Cerebellar cortex (tissue), 1 donor: ENCODE measurements around the gene OR6C4.
"Not testable (repeated sequence)": the region's sequence is repeated elsewhere in the genome, so short reads cannot be mapped to it uniquely, and the experiment has no call there.

Experiments used
- DNase-seq: peaks from one replicate; pipeline ENCODE4 v3.0.0-alpha.2; 2015; ENCODE audit warnings: low spot score

Gene OR6C4

DNA sequence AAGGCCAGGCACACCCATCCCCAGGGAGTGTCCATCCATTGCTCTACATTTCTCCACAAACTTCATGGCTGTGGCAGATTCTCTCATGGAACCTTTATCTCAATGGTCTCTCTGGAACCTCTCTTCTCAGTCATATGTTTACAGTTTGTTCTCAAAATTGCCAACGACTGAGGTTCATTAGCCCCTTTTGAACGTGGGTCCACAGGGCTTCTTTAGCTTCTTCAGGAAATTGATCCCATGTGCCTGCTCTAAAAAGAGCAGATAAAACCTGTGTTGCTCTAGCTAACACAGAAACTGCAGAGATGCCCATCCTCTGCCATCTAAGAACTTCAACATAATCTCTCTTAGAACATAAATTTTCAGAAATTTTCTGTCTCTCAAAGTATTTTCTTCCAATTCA, at the start of gene OR6C4:
TSS of gene OR6C4 (plus strand) at position 301 of the 400 bp plus-strand sequence. CDS start 1,625 bp downstream, outside the sequence.
- DNase-seq = no peak

DNA sequence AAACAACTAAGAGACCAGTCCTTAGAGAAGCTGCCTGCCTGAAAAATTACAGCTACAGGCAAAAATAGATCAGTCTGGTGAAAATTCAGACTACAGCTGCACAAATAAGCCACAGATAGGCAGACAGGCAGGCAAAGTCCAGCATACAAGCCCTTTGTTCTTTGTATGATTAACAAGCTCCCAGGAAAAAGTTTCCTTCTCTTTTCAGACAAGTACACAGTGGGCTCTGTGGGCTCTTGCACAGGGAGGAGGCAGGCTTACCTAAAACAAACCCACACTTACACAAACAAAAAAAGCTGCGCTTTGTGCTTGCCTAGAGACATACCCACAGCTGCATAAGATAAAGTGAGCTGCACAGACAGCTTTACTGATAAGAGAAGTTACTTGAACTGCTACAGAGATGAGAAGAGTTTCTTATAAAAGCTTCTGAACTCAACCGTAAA, 49.6 kb upstream of the OR6C4 start:
- DNase-seq = no peak

DNA sequence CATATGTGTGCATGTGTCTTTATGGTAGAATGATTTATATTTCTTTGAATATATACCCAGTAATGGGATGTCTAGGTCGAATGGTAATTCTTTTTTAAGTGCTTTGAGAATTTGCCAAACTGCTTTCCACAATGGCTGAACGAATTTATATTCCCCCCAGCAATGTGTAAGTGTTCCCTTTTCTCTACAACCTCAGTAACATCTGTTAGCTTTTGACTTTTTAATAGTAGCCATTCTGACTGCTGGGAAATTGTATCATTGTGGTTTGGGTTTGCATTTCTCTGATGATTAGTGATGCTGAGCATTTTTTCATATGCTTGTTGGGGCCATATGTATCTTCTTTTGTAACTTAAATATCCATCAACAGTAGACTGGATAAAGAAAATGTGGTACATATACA, 47.8 kb upstream of the OR6C4 start:
- DNase-seq = no peak

DNA sequence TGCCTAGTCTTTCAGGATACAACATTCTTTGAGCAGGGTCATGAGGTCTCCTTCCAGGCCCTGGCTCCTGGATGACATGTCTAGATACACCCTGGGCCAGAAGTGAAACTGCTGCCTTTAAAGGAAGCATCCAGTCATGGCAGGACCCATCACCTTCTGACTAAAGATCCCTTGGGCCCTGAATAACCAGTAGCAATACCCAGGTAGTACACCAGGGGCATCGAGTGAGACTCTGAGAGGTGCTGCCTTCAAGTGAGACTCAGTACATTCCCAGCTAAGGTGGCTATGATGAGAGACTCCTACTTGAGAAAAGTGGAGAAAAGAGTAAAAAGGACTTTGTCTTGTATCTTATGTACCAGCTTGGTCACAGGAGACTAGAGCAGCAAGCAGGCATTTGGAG, 33.7 kb upstream of the OR6C4 start:
- DNase-seq = no peak

DNA sequence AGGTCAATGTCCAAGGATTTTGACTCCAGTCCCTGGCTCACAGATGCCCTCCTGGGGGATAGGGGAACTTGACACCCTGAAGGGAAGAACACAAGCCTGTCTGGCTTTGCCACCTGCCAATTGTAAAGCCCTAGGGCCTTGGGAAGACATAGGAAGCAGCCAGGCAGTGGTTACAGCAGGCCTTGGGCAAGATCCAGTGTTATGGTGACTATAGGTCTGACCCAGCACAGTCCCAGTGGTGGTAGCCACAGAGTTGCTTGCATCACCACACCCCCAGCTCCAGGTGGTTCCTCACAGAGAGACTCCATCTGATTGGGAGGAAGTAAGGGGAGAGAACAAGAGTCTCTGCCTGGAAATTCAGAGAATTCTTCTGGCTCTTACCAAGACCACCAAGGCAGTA, 33.0 kb upstream of the OR6C4 start:
- DNase-seq = no peak

DNA sequence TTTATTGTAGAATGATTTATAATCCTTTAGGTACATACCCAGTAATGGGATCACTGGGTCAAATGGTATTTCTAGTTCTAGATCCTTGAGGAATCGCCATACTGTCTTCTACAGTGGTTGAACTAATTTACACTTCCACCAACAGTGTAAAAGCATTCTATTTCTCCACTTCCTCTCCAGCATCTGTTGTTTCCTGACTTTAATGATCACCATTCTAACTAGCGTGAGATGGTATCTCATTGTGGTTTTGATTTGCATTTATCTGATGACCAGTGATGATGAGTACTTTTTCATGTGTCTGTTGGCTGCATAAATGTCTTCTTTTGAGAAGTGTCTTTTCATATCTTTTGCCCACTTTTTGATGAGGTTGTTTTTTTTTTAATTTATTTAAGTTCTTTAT, 1.2 kb upstream of the OR6C4 start:
- DNase-seq = not testable (repeated sequence)

DNA sequence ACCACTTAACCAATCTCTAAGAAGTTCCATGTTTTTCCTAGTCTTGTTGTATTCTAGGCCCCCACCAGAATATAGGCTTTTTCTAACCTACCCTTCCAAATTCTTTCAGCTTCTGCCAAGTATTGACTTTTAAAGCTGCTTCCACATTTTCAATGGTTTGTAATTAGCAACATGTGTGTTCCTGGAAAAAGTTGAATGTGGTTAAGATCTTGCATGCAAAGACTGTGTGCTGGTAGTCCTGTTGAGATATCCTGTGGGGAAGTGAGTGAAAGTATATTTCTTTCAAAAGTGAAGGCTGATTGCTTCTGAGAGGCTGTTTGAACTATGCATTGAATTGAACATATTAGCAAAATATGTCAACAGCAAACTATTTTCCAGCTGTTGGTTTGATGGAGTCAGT, 646 bp upstream of the OR6C4 start:
- DNase-seq = no peak

DNA sequence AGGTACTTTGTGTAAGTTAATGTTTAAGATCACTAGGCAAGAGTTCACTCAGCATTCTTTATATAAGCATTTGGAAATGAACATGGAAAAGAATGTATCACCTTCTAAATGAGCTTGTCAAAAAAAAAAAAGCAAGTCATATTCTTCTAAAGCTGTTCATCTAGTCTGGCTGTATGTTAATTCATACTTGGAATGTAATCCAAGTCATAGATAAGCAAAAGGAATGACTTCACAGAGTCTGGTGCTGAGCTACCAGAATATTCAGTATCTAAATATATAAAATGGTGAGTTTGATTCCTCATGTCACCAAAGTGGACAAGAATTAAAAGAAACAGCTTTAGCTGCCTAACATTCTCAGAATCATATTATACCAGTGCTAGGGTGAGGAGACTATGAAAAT, 4.9 kb downstream of the OR6C4 start:
- DNase-seq = no peak

DNA sequence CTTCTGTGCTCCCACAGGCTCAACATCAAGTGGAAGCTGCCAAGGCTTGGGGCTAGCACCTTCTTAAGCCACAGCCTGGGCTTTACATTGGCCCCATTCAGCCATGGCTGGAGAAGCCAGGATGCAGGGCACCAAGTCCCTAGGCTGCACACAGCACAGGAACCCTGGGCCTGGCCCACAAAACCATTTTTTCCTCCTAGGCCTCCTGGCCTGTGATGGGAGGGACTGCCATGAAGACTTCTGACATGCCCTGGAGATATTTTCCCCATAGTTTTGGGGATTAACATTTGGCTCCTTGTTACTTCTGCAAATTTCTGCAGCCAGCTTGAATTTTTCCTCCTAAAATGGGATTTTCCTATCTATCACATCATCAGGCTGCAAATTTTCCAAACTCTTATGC, 20.7 kb downstream of the OR6C4 start:
- DNase-seq = not testable (repeated sequence)

DNA sequence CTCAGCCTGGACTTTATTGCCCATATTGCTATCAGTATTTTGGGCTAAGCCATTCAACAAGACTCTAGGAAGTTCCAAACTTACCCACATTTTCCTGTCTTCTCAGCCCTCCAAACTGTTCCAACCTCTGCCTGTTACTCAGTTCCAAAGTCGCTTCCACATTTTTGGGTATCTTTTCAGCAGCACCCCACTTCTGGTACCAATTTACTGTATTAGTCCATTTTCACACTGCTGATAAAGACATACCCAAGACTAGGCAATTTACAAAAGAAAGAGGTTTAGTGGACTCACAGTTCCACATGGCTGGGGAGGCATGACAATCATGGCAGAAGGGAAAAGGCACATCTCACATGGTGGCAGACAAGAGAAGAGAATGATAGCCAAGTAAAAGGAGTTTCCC, 21.3 kb downstream of the OR6C4 start:
- DNase-seq = not testable (repeated sequence)

DNA sequence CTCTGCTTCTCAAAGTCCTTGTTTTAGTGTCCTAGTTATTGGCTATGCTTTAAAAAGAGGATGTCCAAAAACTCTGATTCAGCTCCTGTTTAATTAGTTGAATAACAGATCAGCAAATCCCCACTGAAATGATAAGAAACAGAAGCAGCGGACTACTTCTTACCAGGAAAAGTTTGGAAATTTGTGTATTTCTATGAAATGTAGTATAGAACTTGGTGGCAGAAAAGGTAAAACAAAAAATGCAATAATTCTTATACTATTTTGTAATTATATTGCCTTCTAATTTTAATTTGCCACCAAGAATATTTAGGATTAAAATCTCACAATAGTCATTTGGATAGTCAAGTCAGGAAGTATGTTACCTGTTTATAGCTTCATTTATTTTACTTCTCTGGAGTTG, 22.8 kb downstream of the OR6C4 start, which contains the start of gene OR2AP1:
TSS of gene OR2AP1 (plus strand) at position 301 of the 400 bp plus-strand sequence. CDS start 1,947 bp downstream, outside the sequence.
- no peak for DNase-seq

DNA sequence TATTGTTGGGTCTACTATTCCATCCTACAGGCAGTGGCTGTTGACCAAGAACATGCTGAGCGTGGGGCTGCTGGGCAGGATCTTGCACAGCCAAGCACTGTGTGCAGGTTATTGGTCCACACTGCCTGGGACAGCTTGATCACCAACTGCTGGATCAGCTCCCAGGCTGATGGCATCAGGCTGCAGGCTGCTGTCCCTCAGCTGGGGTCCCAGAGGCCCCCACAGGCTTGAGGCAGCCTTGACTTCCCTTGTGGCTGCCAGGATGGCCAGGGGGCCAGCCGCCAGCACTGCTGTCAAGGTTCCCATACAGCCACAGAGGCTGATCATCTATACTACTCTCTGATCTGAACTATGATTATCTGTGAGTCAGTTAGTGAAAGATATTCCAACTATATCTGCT, 32.7 kb downstream of the OR6C4 start:
- no peak for DNase-seq

DNA sequence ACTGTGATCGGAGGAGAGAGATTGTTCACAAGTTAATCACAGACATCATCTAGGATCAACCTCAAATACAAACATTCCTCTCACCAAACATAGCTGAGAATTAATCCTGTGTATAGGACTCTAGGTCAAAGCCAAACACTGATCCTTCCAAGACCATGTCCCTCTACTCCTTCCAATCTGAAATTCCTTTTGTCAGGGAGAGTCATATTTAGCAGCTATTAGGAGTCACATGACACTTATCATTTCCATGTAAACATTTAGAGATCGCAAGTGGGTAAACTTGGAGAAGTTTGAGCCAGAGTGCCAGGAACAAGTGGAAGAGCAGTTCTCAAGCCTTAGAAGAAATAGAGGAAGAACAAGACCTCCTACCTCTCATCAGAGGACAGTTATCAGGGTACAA, 36.4 kb downstream of the OR6C4 start:
- DNase-seq = no peak

DNA sequence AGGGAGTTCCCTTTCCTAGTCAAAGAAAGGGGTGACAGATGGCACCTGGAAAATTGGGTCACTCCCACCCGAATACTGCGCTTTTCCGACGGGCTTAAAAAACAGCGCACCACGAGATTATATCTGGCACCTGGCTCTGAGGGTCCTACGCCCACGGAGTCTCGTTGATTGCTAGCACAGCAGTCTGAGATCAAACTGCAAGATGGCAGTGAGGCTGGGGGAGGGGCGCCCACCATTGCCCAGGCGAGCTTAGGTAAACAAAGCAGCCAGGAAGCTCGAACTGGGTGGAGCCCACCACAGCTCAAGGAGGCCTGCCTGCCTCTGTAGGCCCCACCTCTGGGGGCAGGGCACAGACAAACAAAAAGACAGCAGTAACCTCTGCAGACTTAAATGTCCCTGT, 40.8 kb downstream of the OR6C4 start:
- DNase-seq = not testable (repeated sequence)
